IMR-90 (cell line): Measurements from ENCODE around the gene RPL10A. TPM values are rescaled to one million over a fixed set of nuclear protein-coding genes. Genes with fewer than 3 reads are reported as not detected.

Experiments
- ATAC-seq: fragments of 200-7000 bp; cut with Tn5 transposase; 2 replicates; pipeline ENCODE4 v1.9.1; 2020; ENCODE audit warnings: low read depth, mild to moderate bottlenecking, moderate library complexity
- BruUV-seq: library from RNA; stranded (reverse); fragments of 400-500 nt; replicated peaks from 2 replicates; lab custom pipeline; 2021; lab: Mats Ljungman, UMichigan
- CTCF ChIA-PET: fragments of 300-600 bp; formaldehyde crosslinking; extraction: SDS; loops from one replicate; lab custom pipeline; 2021; ENCODE audit warnings: antibody characterized with exemption; lab: Yijun Ruan, JAX
- POLR2A ChIA-PET: fragments of 300-600 bp; sonication (Branson Sonifier 250); formaldehyde crosslinking; loops from one replicate; lab custom pipeline; 2022; ENCODE audit warnings: antibody characterized with exemption; ENCODE audit not compliant: unreplicated experiment; lab: Charles Lee
- DNase-seq: peaks from one replicate; pipeline ENCODE4 v3.0.0; 2013
- H2AFZ ChIP-seq: replicated peaks from 2 replicates; pipeline ENCODE3; 2013; ENCODE audit warnings: low read length, mild to moderate bottlenecking; ENCODE audit not compliant: poor library complexity
- H2AK5ac ChIP-seq: 2 replicates; pipeline ENCODE4 v1.6.1; 2013; ENCODE audit warnings: low read depth, low read length, inconsistent platforms
- H2AK9ac ChIP-seq: replicated peaks from 2 replicates; pipeline ENCODE3; 2013; ENCODE audit warnings: mild to moderate bottlenecking, low read depth, low read length, moderate library complexity; ENCODE audit not compliant: poor library complexity
- H2BK120ac ChIP-seq: 2 replicates; pipeline ENCODE4 v1.6.1; 2013; ENCODE audit warnings: low read depth, low read length, inconsistent platforms
- H2BK15ac ChIP-seq: 3 replicates; pipeline ENCODE4 v1.6.1; 2013; ENCODE audit warnings: low read depth, low read length, inconsistent platforms
- H2BK20ac ChIP-seq: 2 replicates; pipeline ENCODE4 v1.6.1; 2013; ENCODE audit warnings: low read depth, mild to moderate bottlenecking, inconsistent platforms, low read length, moderate library complexity
- H2BK5ac ChIP-seq: 2 replicates; pipeline ENCODE4 v1.6.1; 2013; ENCODE audit warnings: mild to moderate bottlenecking, low read depth, low read length, inconsistent platforms; ENCODE audit not compliant: poor library complexity, severe bottlenecking
- H3K14ac ChIP-seq: replicated peaks from 2 replicates; pipeline ENCODE4 v1.6.1; 2013; ENCODE audit warnings: low read depth, low read length, inconsistent platforms
- H3K18ac ChIP-seq: 2 replicates; pipeline ENCODE4 v1.6.1; 2013; ENCODE audit warnings: low read depth, low read length, control low read depth
- H3K23ac ChIP-seq: 2 replicates; pipeline ENCODE4 v1.6.1; 2013; ENCODE audit warnings: low read depth, low read length, inconsistent platforms
- H3K27ac ChIP-seq: 2 replicates; pipeline ENCODE4 v1.5.1; 2013; ENCODE audit warnings: mild to moderate bottlenecking, control low read depth, low read length; ENCODE audit not compliant: insufficient read depth
- H3K27me3 ChIP-seq: 2 replicates; pipeline ENCODE4 v1.6.1; 2013; ENCODE audit warnings: low read length; ENCODE audit not compliant: control insufficient read depth, insufficient read depth
- H3K36me3 ChIP-seq: 2 replicates; pipeline ENCODE4 v1.6.1; 2013; ENCODE audit warnings: low read length, mixed read lengths; ENCODE audit not compliant: control insufficient read depth, insufficient read depth
- H3K4ac ChIP-seq: 2 replicates; pipeline ENCODE4 v1.6.1; 2013; ENCODE audit warnings: low read depth, low read length, inconsistent platforms
- H3K4me1 ChIP-seq: 2 replicates; pipeline ENCODE4 v1.6.1; 2013; ENCODE audit warnings: low read length, mixed read lengths; ENCODE audit not compliant: control insufficient read depth, insufficient read depth
- H3K4me2 ChIP-seq: 2 replicates; pipeline ENCODE4 v1.6.1; 2013; ENCODE audit warnings: low read depth, mild to moderate bottlenecking, control low read depth, low read length, moderate library complexity
- H3K4me3 ChIP-seq: 2 replicates; pipeline ENCODE4 v1.5.1; 2013; ENCODE audit warnings: low read depth, mild to moderate bottlenecking, control low read depth, low read length, moderate library complexity; ENCODE audit not compliant: insufficient read depth
- H3K56ac ChIP-seq: 2 replicates; pipeline ENCODE4 v1.6.1; 2013; ENCODE audit warnings: low read length, inconsistent platforms; ENCODE audit not compliant: insufficient read depth; ENCODE audit errors: extremely low read depth
- H3K79me1 ChIP-seq, 2 experiments: 2 replicates each; pipeline ENCODE4 v1.6.1; 2013; ENCODE audit warnings: low read length in 2 of 2, inconsistent platforms in 1 of 2, low read depth in 1 of 2
- H3K9ac ChIP-seq: 2 replicates; pipeline ENCODE4 v1.6.1; 2013; ENCODE audit warnings: low read depth, low read length, control low read depth
- H3K9me1 ChIP-seq: 2 replicates; pipeline ENCODE4 v1.6.1; 2013; ENCODE audit warnings: low read length, inconsistent platforms; ENCODE audit not compliant: insufficient read depth
- H3K9me3 ChIP-seq: 2 replicates; pipeline ENCODE4 v1.6.1; 2013; ENCODE audit warnings: low read length; ENCODE audit not compliant: control insufficient read depth, insufficient read depth
- H4K20me1 ChIP-seq: 2 replicates; pipeline ENCODE4 v1.6.1; 2013; ENCODE audit warnings: low read length, inconsistent platforms; ENCODE audit not compliant: insufficient read depth
- H4K5ac ChIP-seq: 2 replicates; pipeline ENCODE4 v1.6.1; 2013; ENCODE audit warnings: mild to moderate bottlenecking, low read depth, low read length, control low read depth
- H4K8ac ChIP-seq, 2 experiments: 2 replicates each; pipeline ENCODE4 v1.6.1; 2013; ENCODE audit warnings: low read depth in 2 of 2, low read length in 2 of 2, control low read depth in 1 of 2, inconsistent platforms in 1 of 2
- H4K91ac ChIP-seq: 2 replicates; pipeline ENCODE4 v1.6.1; 2013; ENCODE audit warnings: low read depth, low read length, inconsistent platforms; ENCODE audit not compliant: insufficient read depth
- CEBPB ChIP-seq: IDR thresholded peaks from 2 replicates; pipeline ENCODE4 v1.6.1; 2012; ENCODE audit warnings: low read depth, low read length, improper control_type of control experiment
- CHD1 ChIP-seq: IDR thresholded peaks from 2 replicates; pipeline ENCODE4 v1.6.1; 2012; ENCODE audit warnings: low read depth, low read length, improper control_type of control experiment
- FOS ChIP-seq: fragments of 150-350 bp; IDR thresholded peaks from 2 replicates; pipeline ENCODE4 v1.6.1; 2016; ENCODE audit warnings: low read depth, low read length
- MAFK ChIP-seq: IDR thresholded peaks from 2 replicates; pipeline ENCODE4 v1.6.1; 2012; ENCODE audit warnings: low read depth, low read length, improper control_type of control experiment
- MXI1 ChIP-seq: IDR thresholded peaks from 2 replicates; pipeline ENCODE4 v1.6.1; 2012; ENCODE audit warnings: low read depth, mild to moderate bottlenecking, low read length, moderate library complexity, borderline replicate concordance
- RAD21 ChIP-seq: IDR thresholded peaks from 2 replicates; pipeline ENCODE4 v1.6.1; 2012; ENCODE audit warnings: low read length, improper control_type of control experiment
- RCOR1 ChIP-seq: IDR thresholded peaks from 2 replicates; pipeline ENCODE4 v1.6.1; 2012; ENCODE audit warnings: mild to moderate bottlenecking, low read length, improper control_type of control experiment; ENCODE audit not compliant: insufficient replicate concordance
- RFX5 ChIP-seq: IDR thresholded peaks from 2 replicates; pipeline ENCODE4 v1.8.0; 2012; ENCODE audit warnings: low read depth, mild to moderate bottlenecking, low read length, moderate library complexity
- SMC3 ChIP-seq: fragments of 150-350 bp; IDR thresholded peaks from 2 replicates; pipeline ENCODE4 v1.6.1; 2016; ENCODE audit warnings: low read depth, mild to moderate bottlenecking, antibody characterized with exemption, low read length, moderate library complexity
- USF2 ChIP-seq: fragments of 150-350 bp; IDR thresholded peaks from 2 replicates; pipeline ENCODE4 v1.6.1; 2017; ENCODE audit warnings: mild to moderate bottlenecking, antibody characterized with exemption, low read length, low read depth
- WGBS, 2 experiments: methylation state at CpG; one replicate each; pipeline versions ENCODE4 v1.1.5 to v1.1.7; 2013; ENCODE audit warnings: missing lambda C conversion rate in 2 of 2; ENCODE audit not compliant: insufficient read length in 1 of 2; ENCODE audit errors: extremely low coverage in 2 of 2; 5-methylcytosine and 5-hydroxymethylcytosine counted together
- dilution Hi-C: fragments of 300-500 bp; cut with HindIII; formaldehyde crosslinking; loops from one replicate; pipeline ENCODE4 v1.14.3; 2018; ENCODE audit warnings: low sequenced_read_pairs; ENCODE audit not compliant: unreplicated experiment
- in situ Hi-C: fragments of 300-500 bp; cut with MboI; formaldehyde crosslinking; loops from 3 replicates; pipeline ENCODE4 v1.14.3; 2019; ENCODE audit warnings: low sequenced_read_pairs, inconsistent platforms, mixed read lengths
- intact Hi-C: fragments of 100-400 bp; cut with micrococcal nuclease; formaldehyde crosslinking; loops from 2 replicates; pipeline ENCODE4 v1.10.0; 2022
- polyA plus RNA-seq, 3 experiments: library from polyadenylated mRNA; depleted of rRNA; stranded (reverse); fragments of >200 nt; gene quantifications; 2 replicates each; pipeline ENCODE4 v1.2.3, GENCODE V29; 2012; ENCODE audit warnings: low replicate concordance in 1 of 3
- total RNA-seq: library from RNA; depleted of rRNA; stranded (reverse); fragments of >200 nt; gene quantifications from 2 replicates; pipeline ENCODE4 v1.2.3, GENCODE V29; 2012

The RPL10A gene
- total and polyA plus RNA-seq, 2 of the 4 experiments (the other 2 are of a cell fraction): 2,310 to 3,153 TPM

GRCh38 chr6:35508542-35508941 lies 40.3 kb downstream of the RPL10A start:
- Histone ChIP-seq H3K9me3 (peaks cover 5% of the 10 kb centered on the region; the same call in 1 of the 2 replicates), H2BK20ac (no peak overlapping the region), H2AK9ac (no peak overlapping the region), H2BK5ac (no peak overlapping the region), H2BK120ac (no peak overlapping the region), H3K4me2 (no peak overlapping the region), H3K4me1 (0 out of 2 replicates have a peak, but pooled peaks cover 1% of the 10 kb centered on the region), H2AK5ac (no peak overlapping the region), H3K27ac (no peak overlapping the region), H3K14ac (no peak overlapping the region), H3K4me3 (no peak overlapping the region), H4K8ac (no peak overlapping the region), H3K18ac (no peak overlapping the region), H2BK15ac (no peak overlapping the region), H3K27me3 (peaks cover 72% of the 10 kb centered on the region), H3K9me1 (no peaks in the 10 kb centered on the region), H3K79me1 (no peaks in the 10 kb centered on the region), H3K9ac (no peak overlapping the region), H4K91ac (no peak overlapping the region), H3K56ac (no peak overlapping the region), H4K20me1 (no peaks in the 10 kb centered on the region), H3K23ac (no peak overlapping the region), H4K5ac (no peak overlapping the region), H3K4ac (no peak overlapping the region), H3K36me3 (no peaks in the 10 kb centered on the region), H2AFZ (no peak overlapping the region)
- BruUV-seq: no TSS peak
- dilution Hi-C loops (no loop called here), in situ Hi-C loops (no loop called here), intact Hi-C loops (no loop called here)
- ATAC-seq (no peak), DNase-seq (no peak)
- ChIA-PET POLR2A (no interaction called here), CTCF (no interaction called here)
- TF ChIP-seq MXI1 (no peak), CEBPB (no peak), SMC3 (no peak), MAFK (no peak), CHD1 (no peak), RFX5 (no peak), FOS (no peak), RAD21 (no peak), RCOR1 (no peak), USF2 (no peak)
- WGBS, 2 experiments: 60% methylated on average over 1 of the region's 5 CpGs; no CpG with 5 or more reads in 1 of the 2 experiments
